PC-3 (cell line): ENCODE data around the gene BAG5. TPM values are rescaled to one million over a fixed set of nuclear protein-coding genes. Genes with fewer than 3 reads are reported as not detected.

Experiments used
- ATAC-seq: fragments of 200-7000 bp; cut with Tn5 transposase; 2 replicates; pipeline ENCODE4 v1.9.1; 2020; ENCODE audit warnings: mild to moderate bottlenecking, moderate library complexity
- BruUV-seq: library from RNA; stranded (reverse); fragments of 400-500 nt; replicated peaks from 2 replicates; lab custom pipeline; 2021; lab: Mats Ljungman, UMichigan
- CTCF ChIA-PET: fragments of 300-600 bp; sonication (Branson Sonifier 250); formaldehyde crosslinking; loops from one replicate; lab custom pipeline; 2022; ENCODE audit warnings: antibody characterized with exemption; lab: Charles Lee
- POLR2A ChIA-PET: fragments of 300-600 bp; sonication (Branson Sonifier 250); formaldehyde crosslinking; loops from one replicate; lab custom pipeline; 2022; ENCODE audit warnings: antibody characterized with exemption; ENCODE audit not compliant: unreplicated experiment; lab: Charles Lee
- DNase-seq: peaks from one replicate; pipeline ENCODE4 v3.0.0-alpha.2; 2015
- H2AFZ ChIP-seq: fragments of 300-600 bp; sonication (generic); 2 replicates; pipeline ENCODE4 v1.6.0; 2016; ENCODE audit warnings: antibody characterized with exemption, low read length
- H3F3A ChIP-seq: fragments of 300-600 bp; sonication (generic); one replicate; pipeline ENCODE4 v1.6.0; 2017; ENCODE audit warnings: antibody characterized with exemption, low read length, control low read depth, mild to moderate bottlenecking; ENCODE audit not compliant: unreplicated experiment
- H3K27ac ChIP-seq: fragments of 300-600 bp; sonication (generic); 2 replicates; pipeline ENCODE4 v1.5.1; 2016; ENCODE audit warnings: mild to moderate bottlenecking, low read length
- H3K27me3 ChIP-seq: fragments of 300-600 bp; sonication (generic); 2 replicates; pipeline ENCODE4 v1.6.1; 2016; ENCODE audit warnings: low read length, mixed read lengths
- H3K36me3 ChIP-seq: fragments of 300-600 bp; sonication (generic); 2 replicates; pipeline ENCODE4 v1.6.1; 2016; ENCODE audit warnings: low read depth, mixed run types, low read length, mixed read lengths
- H3K4me1 ChIP-seq: fragments of 300-600 bp; sonication (generic); 2 replicates; pipeline ENCODE4 v1.5.1; 2016; ENCODE audit warnings: low read length; ENCODE audit not compliant: insufficient read depth
- H3K4me2 ChIP-seq: fragments of 300-600 bp; sonication (generic); 2 replicates; pipeline ENCODE4 v1.6.0; 2016; ENCODE audit warnings: low read length
- H3K4me3 ChIP-seq: fragments of 300-600 bp; sonication (generic); 2 replicates; pipeline ENCODE4 v1.5.1; 2016; ENCODE audit warnings: mild to moderate bottlenecking, low read length, mixed read lengths
- H3K79me2 ChIP-seq: fragments of 300-600 bp; sonication (generic); 2 replicates; pipeline ENCODE4 v1.6.1; 2017; ENCODE audit warnings: low read length, mixed read lengths
- H3K9ac ChIP-seq: fragments of 300-600 bp; sonication (generic); 2 replicates; pipeline ENCODE4 v1.6.0; 2016; ENCODE audit warnings: mild to moderate bottlenecking, low read length
- H3K9me2 ChIP-seq: fragments of 300-600 bp; sonication (generic); replicated peaks from 2 replicates; pipeline ENCODE4 v1.6.1; 2016; ENCODE audit warnings: mixed run types, low read length, mixed read lengths
- H3K9me3 ChIP-seq: fragments of 300-600 bp; sonication (generic); 2 replicates; pipeline ENCODE4 v1.6.1; 2016; ENCODE audit warnings: low read length, mixed read lengths
- H4K20me1 ChIP-seq: fragments of 300-600 bp; sonication (generic); 2 replicates; pipeline ENCODE4 v1.6.1; 2016; ENCODE audit warnings: low read length, mixed read lengths
- CTCF ChIP-seq: fragments of 300-600 bp; sonication (generic); conservative IDR thresholded peaks from 2 replicates; pipeline ENCODE4 v1.5.1; 2017; ENCODE audit warnings: antibody characterized with exemption, low read depth, mild to moderate bottlenecking, low read length
- EZH2 ChIP-seq: fragments of 300-600 bp; sonication (generic); IDR thresholded peaks from one replicate; pipeline ENCODE4 v1.6.1; 2017; ENCODE audit warnings: antibody characterized with exemption, mild to moderate bottlenecking, low read length; ENCODE audit not compliant: unreplicated experiment
- EZH2phosphoT487 ChIP-seq: fragments of 300-600 bp; sonication (generic); IDR thresholded peaks from 2 replicates; pipeline ENCODE4 v1.6.1; 2018; ENCODE audit warnings: mild to moderate bottlenecking, antibody characterized with exemption, low read length, borderline replicate concordance
- intact Hi-C: fragments of 100-400 bp; cut with micrococcal nuclease; formaldehyde crosslinking; loops from 2 replicates; pipeline ENCODE4 v1.9.0; 2023
- total RNA-seq: library from RNA; depleted of rRNA; stranded (reverse); fragments of >200 nt; gene quantifications from 2 replicates; pipeline ENCODE4 v1.2.3, GENCODE V29; 2014

BAG5 gene
- total RNA-seq, 1 experiment from 2014 or later = 33.0 TPM

GRCh38 chr14:103528146-103528586 lies 34.3 kb downstream of the BAG5 start:
- peak; percentile 40 for ATAC-seq
- Histone ChIP-seq H3K9ac (peak overlapping the region; percentile 97), H3K9me2 (no peaks in the 10 kb centered on the region), H3K4me1 (peaks cover 22% of the 10 kb centered on the region), H3K27ac (peak overlapping the region; percentile 57; the same call in 1 of the 2 replicates), H3K9me3 (no peaks in the 10 kb centered on the region), H3K27me3 (no peaks in the 10 kb centered on the region), H3K79me2 (peaks cover 41% of the 10 kb centered on the region), H3K4me2 (peak overlapping the region; percentile 96), H3K36me3 (peaks cover 4% of the 10 kb centered on the region; the same call in 1 of the 2 replicates), H3K4me3 (peak overlapping the region; percentile 80), H2AFZ (no peak overlapping the region), H4K20me1 (peaks cover 8% of the 10 kb centered on the region; the same call in 1 of the 2 replicates), H3F3A (no peaks in the 10 kb centered on the region)
- TF ChIP-seq EZH2 = no peak
- no peak for TF ChIP-seq EZH2phosphoT487
- no peak for TF ChIP-seq CTCF
- DNase-seq = no peak
- ChIA-PET POLR2A (interaction anchor here (1.9 kb wide), 1 partner anchor 12 kb away, joined by 9 read pairs; no protein-coding TSS in a partner anchor), CTCF (interaction anchor here (0.5 to 0.6 kb wide), 2 partner anchors 143 to 150 kb away, joined by 3 read pairs; partner anchors contain the start of gene MARK3)
- no TSS peak for BruUV-seq
- intact Hi-C loops = no loop called here

GRCh38 chr14:103527408-103528145 lies 34.9 kb downstream of the BAG5 start:
- BruUV-seq = no TSS peak
- Histone ChIP-seq H3K36me3 (peaks cover 4% of the 10 kb centered on the region; the same call in 1 of the 2 replicates), H3K4me2 (peak overlapping the region; percentile 96), H3K79me2 (peaks cover 41% of the 10 kb centered on the region), H3K9me2 (no peaks in the 10 kb centered on the region), H3K27me3 (no peaks in the 10 kb centered on the region), H3K4me1 (peaks cover 22% of the 10 kb centered on the region), H2AFZ (no peak overlapping the region), H3K9me3 (no peaks in the 10 kb centered on the region), H4K20me1 (peaks cover 8% of the 10 kb centered on the region; the same call in 1 of the 2 replicates), H3K4me3 (no peak overlapping the region), H3F3A (no peaks in the 10 kb centered on the region), H3K9ac (no peak overlapping the region), H3K27ac (no peak overlapping the region)
- ATAC-seq (no peak), DNase-seq (no peak)
- ChIA-PET POLR2A (interaction anchor here (0.5 to 1.9 kb wide), 2 partner anchors 13 to 733 kb away, joined by 3 to 9 read pairs; no protein-coding TSS in a partner anchor), CTCF (no interaction called here)
- intact Hi-C loops = no loop called here
- no peak for TF ChIP-seq EZH2phosphoT487

- Histone ChIP-seq H3K4me3 (no peak overlapping the region), H3K4me1 (peaks cover 22% of the 10 kb centered on the region), H3K27me3 (no peaks in the 10 kb centered on the region), H3K9me2 (no peaks in the 10 kb centered on the region), H3F3A (no peaks in the 10 kb centered on the region), H3K36me3 (peaks cover 4% of the 10 kb centered on the region; the same call in 1 of the 2 replicates), H3K79me2 (peaks cover 39% of the 10 kb centered on the region), H3K9ac (no peak overlapping the region), H2AFZ (no peak overlapping the region), H3K9me3 (no peaks in the 10 kb centered on the region), H3K27ac (no peak overlapping the region), H3K4me2 (no peak overlapping the region), H4K20me1 (peaks cover 8% of the 10 kb centered on the region; the same call in 1 of the 2 replicates)
- BruUV-seq = no TSS peak
- TF ChIP-seq EZH2 = no peak
- no peak for TF ChIP-seq CTCF
- TF ChIP-seq EZH2phosphoT487 = no peak
- ATAC-seq (no peak), DNase-seq (no peak)
- ChIA-PET CTCF (no interaction called here), POLR2A (no interaction called here)
- intact Hi-C loops = no loop called here
These were observed 35.6 kb downstream of the BAG5 start for GRCh38 chr14:103526914-103527248.
